Neuronal stem cell (in vitro differentiated cells): Measurements from ENCODE around the gene GRM7.

Experiments
- DNase-seq: peaks from one replicate; pipeline ENCODE4 v3.0.0-alpha.2; 2013; ENCODE audit warnings: low spot score
- H2AFZ ChIP-seq: one replicate; pipeline ENCODE4 v1.6.1; 2013; ENCODE audit warnings: mild to moderate bottlenecking, low read length, inconsistent platforms
- H2AK5ac ChIP-seq: 2 replicates; pipeline ENCODE4 v1.6.1; 2013; ENCODE audit warnings: low read depth, mild to moderate bottlenecking, inconsistent platforms, low read length, moderate library complexity, mixed read lengths
- H2BK120ac ChIP-seq: 2 replicates; pipeline ENCODE4 v1.6.1; 2013; ENCODE audit warnings: low read depth, mild to moderate bottlenecking, inconsistent platforms, low read length, moderate library complexity, mixed read lengths
- H2BK12ac ChIP-seq: one replicate; pipeline ENCODE4 v1.6.1; 2013; ENCODE audit warnings: low read length, inconsistent platforms
- H2BK15ac ChIP-seq: 2 replicates; pipeline ENCODE4 v1.6.1; 2013; ENCODE audit warnings: mild to moderate bottlenecking, low read length, inconsistent platforms, mixed read lengths
- H2BK5ac ChIP-seq: one replicate; pipeline ENCODE4 v1.6.1; 2013; ENCODE audit warnings: inconsistent platforms, mild to moderate bottlenecking, low read length, moderate library complexity
- H3K14ac ChIP-seq: one replicate; pipeline ENCODE4 v1.6.1; 2013; ENCODE audit warnings: low read length, inconsistent platforms
- H3K18ac ChIP-seq: 2 replicates; pipeline ENCODE4 v1.6.1; 2013; ENCODE audit warnings: low read length, inconsistent platforms
- H3K23ac ChIP-seq: 2 replicates; pipeline ENCODE4 v1.6.1; 2013; ENCODE audit warnings: low read depth, mild to moderate bottlenecking, mixed read lengths, low read length, inconsistent platforms; ENCODE audit not compliant: poor library complexity
- H3K27ac ChIP-seq: replicated peaks from 3 replicates; pipeline ENCODE4 v1.5.1; 2013; ENCODE audit warnings: low read length, inconsistent platforms
- H3K27me3 ChIP-seq, 3 experiments: 2 replicates each; pipeline ENCODE4 v1.6.1; 2013; ENCODE audit warnings: low read length in 3 of 3, mild to moderate bottlenecking in 2 of 3, inconsistent platforms in 1 of 3, low read depth in 1 of 3, mixed read lengths in 1 of 3, moderate library complexity in 1 of 3; ENCODE audit not compliant: control insufficient read depth in 3 of 3, insufficient read depth in 3 of 3
- H3K36me3 ChIP-seq, 2 donors: replicated peaks in 1 of 2; 2 replicates each; pipeline ENCODE4 v1.6.1; 2013; ENCODE audit warnings: low read length in 2 of 2; ENCODE audit not compliant: control insufficient read depth in 2 of 2, insufficient read depth in 2 of 2
- H3K4ac ChIP-seq: 2 replicates; pipeline ENCODE4 v1.6.1; 2013; ENCODE audit warnings: inconsistent platforms, mild to moderate bottlenecking, low read length, moderate library complexity
- H3K4me1 ChIP-seq, 2 donors: 1 replicate in 1 of 2; 2 replicates in 1 of 2; pipeline ENCODE4 v1.6.1; 2013; ENCODE audit warnings: low read length in 2 of 2, low read depth in 1 of 2; ENCODE audit not compliant: control insufficient read depth in 2 of 2, insufficient read depth in 1 of 2
- H3K4me2 ChIP-seq: one replicate; pipeline ENCODE4 v1.6.1; 2013; ENCODE audit warnings: mild to moderate bottlenecking, low read length, inconsistent platforms; ENCODE audit not compliant: insufficient read depth, poor library complexity, severe bottlenecking
- H3K4me3 ChIP-seq, 2 donors: 2 replicates each; pipeline ENCODE4 v1.5.1; 2013; ENCODE audit warnings: low read length in 2 of 2, mild to moderate bottlenecking in 2 of 2, inconsistent platforms in 1 of 2, moderate library complexity in 1 of 2
- H3K79me1 ChIP-seq: one replicate; pipeline ENCODE4 v1.6.1; 2013; ENCODE audit warnings: low read depth, mild to moderate bottlenecking, inconsistent platforms, low read length, moderate library complexity
- H3K9ac ChIP-seq: one replicate; pipeline ENCODE4 v1.6.1; 2013; ENCODE audit warnings: mild to moderate bottlenecking, low read depth, low read length, inconsistent platforms; ENCODE audit not compliant: poor library complexity
- H3K9me3 ChIP-seq, 2 donors: replicated peaks in 1 of 2; 2 replicates each; pipeline versions ENCODE3 to v1.6.1; 2013; ENCODE audit warnings: low read length in 2 of 2, mild to moderate bottlenecking in 2 of 2, inconsistent platforms in 1 of 2, low read depth in 1 of 2, mixed read lengths in 1 of 2, moderate library complexity in 1 of 2; ENCODE audit not compliant: control insufficient read depth in 2 of 2, insufficient read depth in 1 of 2
- H4K8ac ChIP-seq: one replicate; pipeline ENCODE4 v1.6.1; 2013; ENCODE audit warnings: low read depth, mild to moderate bottlenecking, inconsistent platforms, low read length, moderate library complexity
- H4K91ac ChIP-seq: one replicate; pipeline ENCODE4 v1.6.1; 2013; ENCODE audit warnings: low read length, low read depth, mild to moderate bottlenecking, inconsistent platforms; ENCODE audit not compliant: poor library complexity
- WGBS, 2 donors: extraction: QIAGEN DNeasy Blood & Tissue Kit; methylation state at CpG; one replicate each; pipeline ENCODE4 v1.1.7; 2013; ENCODE audit warnings: missing lambda C conversion rate in 2 of 2, mixed read lengths in 1 of 2; ENCODE audit not compliant: insufficient read length in 2 of 2, insufficient replicate concordance in 1 of 2; ENCODE audit errors: extremely low coverage in 2 of 2; 5-methylcytosine and 5-hydroxymethylcytosine counted together

GRM7 gene

GRCh38 chr3:7397097-7397496, 536.2 kb downstream of the GRM7 start:
- Histone ChIP-seq H4K8ac (no peak overlapping the region), H3K4me1 (no peaks in the 10 kb centered on the region), H3K9me3 (no peaks in the 10 kb centered on the region), H3K79me1 (no peaks in the 10 kb centered on the region), H3K14ac (no peak overlapping the region), H2BK12ac (no peak overlapping the region), H2BK120ac (no peak overlapping the region), H2BK5ac (no peak overlapping the region), H3K36me3 (no peaks in the 10 kb centered on the region), H3K27ac (no peak overlapping the region), H4K91ac (no peak overlapping the region), H3K27me3 (no peaks in the 10 kb centered on the region), H3K4me3 (no peak overlapping the region), H3K4ac (no peak overlapping the region), H2BK15ac (no peak overlapping the region), H2AFZ (no peak overlapping the region), H2AK5ac (no peak overlapping the region), H3K4me2 (no peak overlapping the region), H3K18ac (no peak overlapping the region), H3K23ac (no peak overlapping the region), H3K9ac (no peak overlapping the region)
- no peak for DNase-seq
- no CpG with 5 or more reads among the region's 2 CpGs for WGBS, 2 donors

DNA sequence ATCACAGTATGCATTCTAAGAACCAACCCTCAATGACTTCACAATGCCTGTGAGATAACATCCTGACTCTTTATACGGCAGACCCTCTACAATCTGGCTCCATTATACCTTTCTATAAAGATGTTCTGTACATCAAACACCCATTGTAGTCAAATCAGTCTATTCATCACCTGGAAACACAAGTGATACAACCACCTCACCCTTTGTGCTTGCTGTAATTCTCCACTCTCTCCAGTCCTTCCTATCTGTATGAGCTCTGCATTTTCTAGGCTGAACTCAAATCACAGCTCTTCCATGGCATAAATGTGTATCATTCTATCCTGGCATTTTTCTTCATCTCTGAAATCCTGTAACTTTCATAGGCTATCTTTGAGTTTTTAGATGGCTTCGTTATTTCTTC, 539.4 kb downstream of the GRM7 start:
- Histone ChIP-seq H3K79me1 (no peaks in the 10 kb centered on the region), H4K8ac (no peak overlapping the region), H3K4me3 (no peak overlapping the region), H3K14ac (no peak overlapping the region), H3K4me1 (no peaks in the 10 kb centered on the region), H2BK12ac (no peak overlapping the region), H4K91ac (no peak overlapping the region), H3K27me3 (no peaks in the 10 kb centered on the region), H3K18ac (no peak overlapping the region), H3K4me2 (no peak overlapping the region), H2BK15ac (no peak overlapping the region), H2AK5ac (no peak overlapping the region), H3K9me3 (no peaks in the 10 kb centered on the region), H2BK120ac (no peak overlapping the region), H3K9ac (no peak overlapping the region), H2BK5ac (no peak overlapping the region), H2AFZ (no peak overlapping the region), H3K4ac (no peak overlapping the region), H3K27ac (no peak overlapping the region), H3K36me3 (no peaks in the 10 kb centered on the region), H3K23ac (no peak overlapping the region)
- WGBS, 2 donors, result no CpG with 5 or more reads among the region's 2 CpGs
- no peak for DNase-seq

- Histone ChIP-seq H3K9me3 (no peaks in the 10 kb centered on the region), H3K4me2 (no peak overlapping the region), H2AFZ (no peak overlapping the region), H2BK120ac (no peak overlapping the region), H3K4me3 (no peak overlapping the region), H2BK12ac (no peak overlapping the region), H3K4ac (no peak overlapping the region), H3K27me3 (no peaks in the 10 kb centered on the region), H3K23ac (no peak overlapping the region), H3K79me1 (no peaks in the 10 kb centered on the region), H3K27ac (no peak overlapping the region), H2BK5ac (no peak overlapping the region), H3K18ac (no peak overlapping the region), H2AK5ac (no peak overlapping the region), H3K9ac (no peak overlapping the region), H3K36me3 (no peaks in the 10 kb centered on the region), H2BK15ac (no peak overlapping the region), H4K91ac (no peak overlapping the region), H4K8ac (no peak overlapping the region), H3K4me1 (no peaks in the 10 kb centered on the region), H3K14ac (no peak overlapping the region)
- no CpG with 5 or more reads among the region's 1 CpG for WGBS, 2 donors
- DNase-seq, result no peak
These were observed 540.5 kb downstream of the GRM7 start for GRCh38 chr3:7401418-7401817.

- no peak overlapping the region for H3K4me2 ChIP-seq
- no CpG with 5 or more reads among the region's 4 CpGs for WGBS, 2 donors
- no peak overlapping the region for H3K9ac ChIP-seq
- H3K14ac ChIP-seq, result no peak overlapping the region
- H3K9me3 ChIP-seq, result no peaks in the 10 kb centered on the region
- H2BK120ac ChIP-seq, result no peak overlapping the region
- no peak overlapping the region for H2AK5ac ChIP-seq
- H2BK15ac ChIP-seq, result no peak overlapping the region
- H3K27me3 ChIP-seq, result no peaks in the 10 kb centered on the region
- H2BK12ac ChIP-seq, result no peak overlapping the region
- no peaks in the 10 kb centered on the region for H3K36me3 ChIP-seq
- H3K23ac ChIP-seq, result no peak overlapping the region
- no peak overlapping the region for H2AFZ ChIP-seq
- H3K18ac ChIP-seq, result no peak overlapping the region
- H3K4me3 ChIP-seq, result no peak overlapping the region
- H3K79me1 ChIP-seq, result no peaks in the 10 kb centered on the region
- no peak for DNase-seq
- H3K27ac ChIP-seq, result no peak overlapping the region
- H4K8ac ChIP-seq, result no peak overlapping the region
- H4K91ac ChIP-seq, result no peak overlapping the region
- H3K4ac ChIP-seq, result no peak overlapping the region
- H2BK5ac ChIP-seq, result no peak overlapping the region
- no peaks in the 10 kb centered on the region for H3K4me1 ChIP-seq
These were observed 546.2 kb downstream of the GRM7 start for GRCh38 chr3:7407107-7407506.
